ENCODE results near the gene MKRN2. TPM values are rescaled to one million over a fixed set of nuclear protein-coding genes. Genes with fewer than 3 reads are reported as not detected.

Gene MKRN2, protein sequence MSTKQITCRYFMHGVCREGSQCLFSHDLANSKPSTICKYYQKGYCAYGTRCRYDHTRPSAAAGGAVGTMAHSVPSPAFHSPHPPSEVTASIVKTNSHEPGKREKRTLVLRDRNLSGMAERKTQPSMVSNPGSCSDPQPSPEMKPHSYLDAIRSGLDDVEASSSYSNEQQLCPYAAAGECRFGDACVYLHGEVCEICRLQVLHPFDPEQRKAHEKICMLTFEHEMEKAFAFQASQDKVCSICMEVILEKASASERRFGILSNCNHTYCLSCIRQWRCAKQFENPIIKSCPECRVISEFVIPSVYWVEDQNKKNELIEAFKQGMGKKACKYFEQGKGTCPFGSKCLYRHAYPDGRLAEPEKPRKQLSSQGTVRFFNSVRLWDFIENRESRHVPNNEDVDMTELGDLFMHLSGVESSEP
- 10 to 100 TPM in 4 of 6 experiments, 1 to 10 TPM in 2; 8.8 to 12.8 (median 10.9) TPM for total RNA-seq
- long read RNA-seq, partial matches to known transcripts = 0 of 1 reads
- long read RNA-seq, other reads (novel, unspliced or antisense) = 0 of 1 reads

DNA sequence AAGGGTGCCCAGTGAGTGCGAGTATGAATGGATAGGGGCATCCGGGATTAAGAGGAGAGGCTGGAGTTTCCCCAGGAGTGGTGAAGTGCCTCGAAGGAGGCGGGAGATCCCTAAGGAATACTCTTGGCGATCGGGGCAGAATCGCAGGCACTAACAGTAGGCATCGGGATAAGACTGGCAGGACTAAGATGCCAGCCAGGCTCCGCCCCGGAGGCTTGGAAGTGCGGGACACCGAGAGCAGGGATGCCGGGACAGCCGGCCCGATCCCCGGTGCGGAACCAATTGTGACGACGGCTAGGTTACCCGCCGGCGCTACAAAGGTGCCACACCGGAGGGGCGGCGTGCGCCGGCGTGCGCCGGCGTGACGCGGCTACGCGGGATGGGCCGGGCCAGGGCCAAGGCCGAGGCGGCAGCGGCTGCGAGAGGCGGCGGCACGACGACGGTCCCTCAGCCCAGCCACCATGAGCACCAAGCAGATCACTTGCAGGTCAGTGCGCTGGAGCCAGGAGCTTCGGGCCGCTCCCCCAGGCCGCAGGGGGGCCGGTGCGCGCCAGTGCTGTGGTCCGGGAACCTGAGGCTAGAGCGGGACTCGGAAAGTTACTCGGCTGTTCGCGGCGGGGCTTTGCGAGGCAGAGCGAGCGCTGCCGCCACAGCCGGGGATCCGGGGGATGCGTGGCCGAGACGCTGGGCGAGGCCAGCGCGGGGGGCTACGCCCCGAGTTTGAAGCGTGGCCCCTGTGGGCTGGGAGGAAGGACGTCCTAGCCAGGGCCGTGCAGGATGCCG is at the start of gene MKRN2:
Gene MKRN2 (plus strand): TSS at position 398 of the 783 bp plus-strand sequence. CDS start 64 bp downstream, at position 462.
- H3K27me3 ChIP-seq = peaks cover 0 to 4% of the 10 kb centered on the region in 2 donors
- peak; percentile 94 to 97 (median 96) for ATAC-seq
- WGBS (ENCODE audit: insufficient coverage, low coverage, low lambda C conversion rate, missing lambda C conversion rate) = 0% methylated on average over 10 of the region's 77 CpGs
- H3K4me1 ChIP-seq = peaks cover 0 to 39% (median 8%) of the 10 kb centered on the region in 4 donors
- H3K9me3 ChIP-seq = no peaks in the 10 kb centered on the region
- intact Hi-C loops (cut with DNase I) = no loop called here
- no peaks in the 10 kb centered on the region for H3K36me3 ChIP-seq
- TF ChIP-seq, protein P1, sequence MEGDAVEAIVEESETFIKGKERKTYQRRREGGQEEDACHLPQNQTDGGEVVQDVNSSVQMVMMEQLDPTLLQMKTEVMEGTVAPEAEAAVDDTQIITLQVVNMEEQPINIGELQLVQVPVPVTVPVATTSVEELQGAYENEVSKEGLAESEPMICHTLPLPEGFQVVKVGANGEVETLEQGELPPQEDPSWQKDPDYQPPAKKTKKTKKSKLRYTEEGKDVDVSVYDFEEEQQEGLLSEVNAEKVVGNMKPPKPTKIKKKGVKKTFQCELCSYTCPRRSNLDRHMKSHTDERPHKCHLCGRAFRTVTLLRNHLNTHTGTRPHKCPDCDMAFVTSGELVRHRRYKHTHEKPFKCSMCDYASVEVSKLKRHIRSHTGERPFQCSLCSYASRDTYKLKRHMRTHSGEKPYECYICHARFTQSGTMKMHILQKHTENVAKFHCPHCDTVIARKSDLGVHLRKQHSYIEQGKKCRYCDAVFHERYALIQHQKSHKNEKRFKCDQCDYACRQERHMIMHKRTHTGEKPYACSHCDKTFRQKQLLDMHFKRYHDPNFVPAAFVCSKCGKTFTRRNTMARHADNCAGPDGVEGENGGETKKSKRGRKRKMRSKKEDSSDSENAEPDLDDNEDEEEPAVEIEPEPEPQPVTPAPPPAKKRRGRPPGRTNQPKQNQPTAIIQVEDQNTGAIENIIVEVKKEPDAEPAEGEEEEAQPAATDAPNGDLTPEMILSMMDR (IDR thresholded peaks at IDR 0.05) = peak in 1 of 4 donors; percentile 13
- peak; percentile 97 for TF ChIP-seq POLR2A (IDR thresholded peaks at IDR 0.05)
- peak within 1 kb of the TSS; percentile 74 to 88 (median 74) for H3K4me3 ChIP-seq
- peak; percentile 89 to 91 (median 90) for DNase-seq
- H3K27ac ChIP-seq = peak within 1 kb of the TSS; percentile 88 to 92 (median 90)

DNA sequence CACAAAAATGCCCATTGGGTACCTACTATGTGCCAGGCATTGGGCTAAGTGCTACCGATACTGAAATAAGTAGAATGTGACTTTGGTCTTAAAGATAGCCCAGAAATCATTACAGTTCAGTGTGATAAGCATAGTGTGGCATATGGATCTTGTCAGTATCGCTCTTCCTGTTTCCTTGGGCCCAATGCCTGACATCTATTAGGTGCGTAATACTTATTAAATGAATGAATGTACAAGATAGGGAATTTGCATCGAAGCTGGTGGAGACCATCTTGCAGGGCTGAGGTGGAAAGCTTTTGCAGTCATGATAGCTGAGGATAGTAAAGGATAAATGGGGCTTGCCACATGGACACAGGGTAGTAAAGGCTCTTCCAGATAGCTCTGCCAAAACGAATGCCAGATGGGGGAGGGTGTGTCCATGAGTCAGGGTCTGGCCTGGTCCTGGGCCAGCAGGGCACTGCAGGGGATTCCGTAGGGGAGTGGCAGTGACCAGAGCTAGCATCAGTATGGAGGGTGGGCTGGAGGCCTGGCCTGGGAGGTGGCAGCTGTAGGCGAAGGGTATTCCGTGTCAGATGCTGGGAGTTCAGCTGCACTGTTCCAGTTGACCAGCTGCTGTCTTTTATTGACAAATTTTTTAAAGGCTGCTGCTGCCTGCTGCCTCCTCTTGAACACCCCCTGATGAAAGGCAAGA is 49.2 kb upstream of the MKRN2 start:
- peaks cover 0 to 13% (median 2%) of the 10 kb centered on the region in 4 donors for H3K36me3 ChIP-seq
- ATAC-seq (no peak), DNase-seq (no peak)
- TF ChIP-seq, protein P1 (IDR thresholded peaks at IDR 0.05) = no peak
- no peak for TF ChIP-seq POLR2A (IDR thresholded peaks at IDR 0.05)
- intact Hi-C loops (cut with DNase I) = no loop called here
- H3K4me3 ChIP-seq = no peak overlapping the region
- no peaks in the 10 kb centered on the region for H3K9me3 ChIP-seq
- H3K27ac ChIP-seq = no peak overlapping the region
- no peaks in the 10 kb centered on the region for H3K27me3 ChIP-seq
- WGBS (ENCODE audit: insufficient coverage, low coverage, low lambda C conversion rate, missing lambda C conversion rate) = 80% methylated on average over 5 of the region's 8 CpGs
- no peaks in the 10 kb centered on the region for H3K4me1 ChIP-seq

DNA sequence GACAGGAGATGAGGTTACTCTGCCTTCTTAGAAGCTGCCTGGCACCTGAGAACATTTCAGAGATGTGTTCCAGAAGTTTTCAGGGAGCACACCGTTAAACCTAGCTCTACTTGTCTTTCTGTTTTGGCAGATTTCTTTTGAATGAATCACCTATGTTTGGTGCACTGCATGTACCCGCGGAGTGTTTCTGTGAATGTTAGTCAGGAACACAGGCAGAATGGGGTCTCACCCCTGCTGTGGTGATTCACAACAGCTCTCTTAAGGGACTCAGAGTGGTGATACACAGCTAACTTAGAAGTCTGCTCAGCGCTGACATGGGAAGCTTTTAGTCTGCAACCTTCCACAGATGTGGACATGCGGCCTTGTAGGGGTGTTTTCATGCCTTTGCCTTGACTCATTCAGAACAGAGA is 48.6 kb upstream of the MKRN2 start:
- DNase-seq (no peak), ATAC-seq (no peak)
- no peak overlapping the region for H3K27ac ChIP-seq
- no peaks in the 10 kb centered on the region for H3K27me3 ChIP-seq
- H3K4me3 ChIP-seq = no peak overlapping the region
- 92% methylated on average over 2 of the region's 5 CpGs for WGBS (ENCODE audit: insufficient coverage, low coverage, low lambda C conversion rate, missing lambda C conversion rate)
- intact Hi-C loops (cut with DNase I) = no loop called here
- no peaks in the 10 kb centered on the region for H3K4me1 ChIP-seq
- peaks cover 0 to 12% (median 2%) of the 10 kb centered on the region in 4 donors for H3K36me3 ChIP-seq
- H3K9me3 ChIP-seq = no peaks in the 10 kb centered on the region
- TF ChIP-seq POLR2A (IDR thresholded peaks at IDR 0.05) = no peak
- TF ChIP-seq, protein P1 (IDR thresholded peaks at IDR 0.05) = no peak

DNA sequence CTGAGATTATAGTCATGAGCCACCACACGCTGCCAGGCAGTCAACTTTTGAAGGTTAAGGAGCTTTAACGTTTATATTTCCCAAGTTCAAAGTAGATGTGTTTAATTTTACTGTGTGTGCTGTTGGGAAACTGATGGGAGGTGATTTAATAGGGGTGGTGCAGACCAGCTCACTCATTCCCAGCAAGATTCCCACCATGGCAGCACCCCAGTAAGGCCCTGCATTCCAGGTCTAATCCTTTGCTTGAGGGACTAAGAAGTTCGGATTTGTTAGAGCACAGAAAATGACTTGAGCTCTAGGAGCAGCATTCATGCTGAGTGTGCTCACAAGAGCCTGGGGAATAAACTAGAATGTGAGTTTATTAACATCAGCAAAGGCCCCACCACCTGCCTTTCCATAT is 47.4 kb upstream of the MKRN2 start:
- intact Hi-C loops (cut with DNase I) = no loop called here
- H3K4me1 ChIP-seq = no peaks in the 10 kb centered on the region
- no peak overlapping the region for H3K4me3 ChIP-seq
- H3K36me3 ChIP-seq = peaks cover 0 to 2% (median 0%) of the 10 kb centered on the region in 4 donors
- no peaks in the 10 kb centered on the region for H3K9me3 ChIP-seq
- H3K27ac ChIP-seq = no peak overlapping the region
- ATAC-seq (no peak), DNase-seq (no peak)
- H3K27me3 ChIP-seq = no peaks in the 10 kb centered on the region
- 85% methylated on average over 2 of the region's 3 CpGs for WGBS (ENCODE audit: insufficient coverage, low coverage, low lambda C conversion rate, missing lambda C conversion rate)
- TF ChIP-seq POLR2A (IDR thresholded peaks at IDR 0.05) = no peak
- TF ChIP-seq, protein P1 (IDR thresholded peaks at IDR 0.05) = no peak

Data from right lobe of liver (tissue), 6 donors.